Panc1 (cell line): ENCODE data around the gene GPR84.

ENCODE experiments used
- POLR2AphosphoS5 ChIP-seq: IDR thresholded peaks from 2 replicates; pipeline ENCODE4 v1.6.1; 2012; ENCODE audit warnings: mild to moderate bottlenecking, low read depth, low read length, moderate library complexity
- TCF7L2 ChIP-seq: IDR thresholded peaks from 2 replicates; pipeline ENCODE4 v1.6.1; 2011; ENCODE audit warnings: mild to moderate bottlenecking, low read depth, low read length, inconsistent platforms
- TF ChIP-seq, protein P1 (sequence below): fragments of 450-650 bp; IDR thresholded peaks from 2 replicates; pipeline ENCODE4 v1.5.1; 2017; ENCODE audit warnings: mild to moderate bottlenecking

DNA sequence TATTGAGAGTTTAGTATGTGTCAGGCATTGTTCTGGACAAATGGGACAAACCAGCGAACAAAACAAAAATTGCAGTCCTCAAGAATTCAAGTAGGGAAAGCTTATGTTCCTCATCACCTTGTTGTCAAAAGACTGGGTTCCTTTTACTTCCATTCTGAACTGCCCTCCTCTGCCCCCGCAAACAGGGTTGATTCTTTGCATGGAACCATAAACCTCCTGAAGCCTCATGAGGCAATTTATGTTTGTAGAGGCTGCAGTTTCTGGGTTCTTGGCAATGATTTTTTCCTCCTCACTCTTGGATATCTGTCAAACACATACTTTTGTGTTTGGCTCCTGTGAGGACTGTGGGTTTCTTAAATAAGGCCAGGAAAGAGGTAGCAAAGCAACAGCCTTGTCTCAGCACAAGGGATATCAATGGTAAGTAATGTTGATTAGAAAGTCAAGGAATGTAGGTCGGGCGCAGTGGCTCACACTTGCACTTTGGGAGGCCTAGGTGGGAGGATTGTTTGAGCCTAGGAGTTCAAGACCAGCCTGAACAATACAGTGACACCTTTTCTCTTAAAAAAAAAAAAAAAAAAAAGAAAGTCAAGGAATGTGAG is 25.5 kb downstream of the GPR84 start:
- TF ChIP-seq, protein P1, sequence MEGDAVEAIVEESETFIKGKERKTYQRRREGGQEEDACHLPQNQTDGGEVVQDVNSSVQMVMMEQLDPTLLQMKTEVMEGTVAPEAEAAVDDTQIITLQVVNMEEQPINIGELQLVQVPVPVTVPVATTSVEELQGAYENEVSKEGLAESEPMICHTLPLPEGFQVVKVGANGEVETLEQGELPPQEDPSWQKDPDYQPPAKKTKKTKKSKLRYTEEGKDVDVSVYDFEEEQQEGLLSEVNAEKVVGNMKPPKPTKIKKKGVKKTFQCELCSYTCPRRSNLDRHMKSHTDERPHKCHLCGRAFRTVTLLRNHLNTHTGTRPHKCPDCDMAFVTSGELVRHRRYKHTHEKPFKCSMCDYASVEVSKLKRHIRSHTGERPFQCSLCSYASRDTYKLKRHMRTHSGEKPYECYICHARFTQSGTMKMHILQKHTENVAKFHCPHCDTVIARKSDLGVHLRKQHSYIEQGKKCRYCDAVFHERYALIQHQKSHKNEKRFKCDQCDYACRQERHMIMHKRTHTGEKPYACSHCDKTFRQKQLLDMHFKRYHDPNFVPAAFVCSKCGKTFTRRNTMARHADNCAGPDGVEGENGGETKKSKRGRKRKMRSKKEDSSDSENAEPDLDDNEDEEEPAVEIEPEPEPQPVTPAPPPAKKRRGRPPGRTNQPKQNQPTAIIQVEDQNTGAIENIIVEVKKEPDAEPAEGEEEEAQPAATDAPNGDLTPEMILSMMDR: no peak
- TF ChIP-seq POLR2AphosphoS5 (no peak), TCF7L2 (no peak)
